Lower lobe of right lung (tissue), 2 donors: ENCODE results near the gene ZSCAN4. TPM values are rescaled to one million over a fixed set of nuclear protein-coding genes. Genes with fewer than 3 reads are reported as not detected.

ENCODE experiments used
- ATAC-seq, 2 donors: fragments of 200-7000 bp; cut with Tn5 transposase; one replicate each; pipeline ENCODE4 v1.9.1; 2020 to 2022; ENCODE audit warnings: mild to moderate bottlenecking in 2 of 2, moderate library complexity in 2 of 2
- DNase-seq: peaks from one replicate; pipeline ENCODE4 v3.0.0-alpha.2; 2020
- H3K27ac ChIP-seq: fragments of 200-600 bp; one replicate; pipeline ENCODE4 v1.8.0; 2022
- H3K27me3 ChIP-seq: fragments of 200-600 bp; one replicate; pipeline ENCODE4 v1.8.0; 2022; ENCODE audit warnings: low read depth
- H3K36me3 ChIP-seq: fragments of 200-600 bp; one replicate; pipeline ENCODE4 v1.8.0; 2022; ENCODE audit warnings: mild to moderate bottlenecking
- H3K4me1 ChIP-seq: fragments of 200-600 bp; one replicate; pipeline ENCODE4 v1.8.0; 2022
- H3K4me3 ChIP-seq: fragments of 200-600 bp; one replicate; pipeline ENCODE4 v1.8.0; 2022; ENCODE audit warnings: mild to moderate bottlenecking
- H3K9me3 ChIP-seq: fragments of 200-600 bp; one replicate; pipeline ENCODE4 v1.8.0; 2022
- intact Hi-C: fragments of 100-400 bp; cut with DNase I; formaldehyde crosslinking; loops from one replicate; pipeline ENCODE4 v1.11.0; 2022
- long read RNA-seq: library from polyadenylated mRNA; unstranded; transcript quantifications from one replicate; pipeline ENCODE4 v2.0.0, GENCODE V29; 2021
- total RNA-seq: library from RNA; stranded (reverse); fragmentation: NEBNext Ultra II Directional; extraction: Animal tissue kit (Norgen Biotek cat#: 25700); gene quantifications from one replicate; pipeline ENCODE4 v1.2.1, GENCODE V29; 2021
- TF ChIP-seq, protein P1 (sequence below): fragments of 200-600 bp; IDR thresholded peaks from one replicate; pipeline ENCODE4 v1.8.0; 2022; ENCODE audit warnings: antibody characterized with exemption, mild to moderate bottlenecking
- donor health status: DM: no; HTN: yes; CAD: no; lungs with severe emphysema.

Gene ZSCAN4, protein sequence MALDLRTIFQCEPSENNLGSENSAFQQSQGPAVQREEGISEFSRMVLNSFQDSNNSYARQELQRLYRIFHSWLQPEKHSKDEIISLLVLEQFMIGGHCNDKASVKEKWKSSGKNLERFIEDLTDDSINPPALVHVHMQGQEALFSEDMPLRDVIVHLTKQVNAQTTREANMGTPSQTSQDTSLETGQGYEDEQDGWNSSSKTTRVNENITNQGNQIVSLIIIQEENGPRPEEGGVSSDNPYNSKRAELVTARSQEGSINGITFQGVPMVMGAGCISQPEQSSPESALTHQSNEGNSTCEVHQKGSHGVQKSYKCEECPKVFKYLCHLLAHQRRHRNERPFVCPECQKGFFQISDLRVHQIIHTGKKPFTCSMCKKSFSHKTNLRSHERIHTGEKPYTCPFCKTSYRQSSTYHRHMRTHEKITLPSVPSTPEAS
- 0.24 TPM for total RNA-seq
- long read RNA-seq, result 0 reads

DNA sequence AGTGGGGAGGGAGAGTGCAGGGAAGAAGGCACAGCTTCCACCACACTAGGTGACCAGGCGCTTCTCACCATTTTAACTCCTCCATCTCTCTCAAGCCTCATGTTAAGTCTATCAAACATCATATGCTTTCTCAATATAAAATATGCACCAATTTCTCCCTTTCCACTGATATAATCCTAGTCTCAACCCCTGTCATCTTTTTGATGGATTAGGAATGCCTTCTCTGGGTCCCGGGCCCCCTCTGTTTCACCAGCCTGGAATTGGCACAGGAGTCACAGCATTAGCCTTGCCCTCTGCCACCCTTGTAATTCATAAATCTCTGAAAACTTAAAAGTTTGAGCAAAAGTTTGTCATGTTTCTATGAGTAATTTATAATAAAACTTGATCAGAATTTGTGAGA is at the start of gene ZSCAN4:
Gene ZSCAN4 (plus strand): TSS at position 301 of the 400 bp plus-strand sequence. CDS start 7,211 bp downstream, outside the sequence.
- DNase-seq, result no peak

DNA sequence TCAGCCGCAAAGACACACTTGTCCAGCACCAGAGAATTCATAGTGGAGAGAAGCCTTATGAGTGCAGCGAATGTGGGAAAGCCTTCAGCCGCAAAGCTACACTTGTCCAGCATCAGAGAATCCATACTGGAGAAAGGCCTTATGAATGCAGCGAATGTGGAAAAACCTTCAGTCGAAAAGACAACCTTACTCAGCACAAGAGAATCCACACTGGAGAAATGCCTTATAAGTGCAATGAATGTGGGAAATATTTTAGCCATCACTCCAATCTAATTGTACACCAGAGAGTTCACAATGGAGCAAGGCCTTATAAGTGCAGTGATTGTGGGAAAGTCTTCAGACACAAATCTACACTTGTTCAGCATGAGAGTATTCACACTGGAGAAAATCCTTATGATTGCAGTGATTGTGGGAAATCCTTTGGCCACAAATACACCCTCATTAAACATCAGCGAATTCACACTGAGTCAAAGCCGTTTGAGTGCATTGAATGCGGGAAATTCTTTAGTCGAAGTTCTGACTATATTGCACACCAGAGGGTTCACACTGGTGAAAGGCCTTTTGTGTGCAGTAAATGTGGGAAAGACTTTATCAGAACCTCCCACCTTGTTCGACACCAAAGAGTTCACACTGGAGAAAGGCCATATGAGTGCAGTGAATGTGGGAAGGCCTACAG is 47.9 kb upstream of the ZSCAN4 start:
- TF ChIP-seq, protein P1, sequence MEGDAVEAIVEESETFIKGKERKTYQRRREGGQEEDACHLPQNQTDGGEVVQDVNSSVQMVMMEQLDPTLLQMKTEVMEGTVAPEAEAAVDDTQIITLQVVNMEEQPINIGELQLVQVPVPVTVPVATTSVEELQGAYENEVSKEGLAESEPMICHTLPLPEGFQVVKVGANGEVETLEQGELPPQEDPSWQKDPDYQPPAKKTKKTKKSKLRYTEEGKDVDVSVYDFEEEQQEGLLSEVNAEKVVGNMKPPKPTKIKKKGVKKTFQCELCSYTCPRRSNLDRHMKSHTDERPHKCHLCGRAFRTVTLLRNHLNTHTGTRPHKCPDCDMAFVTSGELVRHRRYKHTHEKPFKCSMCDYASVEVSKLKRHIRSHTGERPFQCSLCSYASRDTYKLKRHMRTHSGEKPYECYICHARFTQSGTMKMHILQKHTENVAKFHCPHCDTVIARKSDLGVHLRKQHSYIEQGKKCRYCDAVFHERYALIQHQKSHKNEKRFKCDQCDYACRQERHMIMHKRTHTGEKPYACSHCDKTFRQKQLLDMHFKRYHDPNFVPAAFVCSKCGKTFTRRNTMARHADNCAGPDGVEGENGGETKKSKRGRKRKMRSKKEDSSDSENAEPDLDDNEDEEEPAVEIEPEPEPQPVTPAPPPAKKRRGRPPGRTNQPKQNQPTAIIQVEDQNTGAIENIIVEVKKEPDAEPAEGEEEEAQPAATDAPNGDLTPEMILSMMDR, result no peak
- ATAC-seq, result no peak

More for the DNA sequence above, at the start of gene ZSCAN4:
- H3K27me3 ChIP-seq, result peaks cover 19% of the 10 kb centered on the region
- H3K4me3 ChIP-seq, result no peak within 1 kb of the TSS
- H3K27ac ChIP-seq, result no peak within 1 kb of the TSS
- H3K4me1 ChIP-seq, result peaks cover 6% of the 10 kb centered on the region
- intact Hi-C loops, result no loop called here
- no peak for ATAC-seq
- TF ChIP-seq, protein P1, result no peak
- H3K36me3 ChIP-seq, result no peaks in the 10 kb centered on the region
- no peaks in the 10 kb centered on the region for H3K9me3 ChIP-seq

DNA sequence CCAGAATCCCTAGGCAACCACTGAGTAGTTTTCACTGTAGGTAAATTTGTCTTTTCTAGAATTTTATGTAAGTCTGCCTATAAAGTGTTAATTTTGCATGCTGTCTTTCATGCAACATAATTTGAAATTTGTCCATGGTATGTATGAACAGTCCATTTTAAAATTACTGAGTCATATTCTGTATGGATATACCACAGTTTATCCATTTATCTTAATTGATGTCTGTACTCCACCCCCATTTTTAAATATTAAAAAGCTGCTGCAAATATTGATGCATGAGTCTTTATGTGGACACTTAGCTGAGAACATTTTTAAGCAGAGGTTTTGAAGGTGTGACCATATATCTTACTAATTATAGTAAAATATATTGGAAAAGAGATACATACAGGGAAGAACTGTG is 45.6 kb upstream of the ZSCAN4 start:
- DNase-seq (no peak), ATAC-seq (no peak)
- Histone ChIP-seq H3K27ac (no peak overlapping the region), H3K4me1 (no peaks in the 10 kb centered on the region), H3K36me3 (peaks cover 33% of the 10 kb centered on the region), H3K4me3 (no peak overlapping the region), H3K9me3 (peaks cover 100% of the 10 kb centered on the region), H3K27me3 (no peaks in the 10 kb centered on the region)
- intact Hi-C loops, result no loop called here
- TF ChIP-seq, protein P1, result no peak

More for the DNA sequence above, 47.9 kb upstream of the ZSCAN4 start:
- Histone ChIP-seq H3K9me3 (peaks cover 100% of the 10 kb centered on the region), H3K4me3 (no peak overlapping the region), H3K27me3 (no peaks in the 10 kb centered on the region), H3K4me1 (no peaks in the 10 kb centered on the region), H3K27ac (no peak overlapping the region), H3K36me3 (peaks cover 44% of the 10 kb centered on the region)
- intact Hi-C loops, result no loop called here
- no peak for DNase-seq

DNA sequence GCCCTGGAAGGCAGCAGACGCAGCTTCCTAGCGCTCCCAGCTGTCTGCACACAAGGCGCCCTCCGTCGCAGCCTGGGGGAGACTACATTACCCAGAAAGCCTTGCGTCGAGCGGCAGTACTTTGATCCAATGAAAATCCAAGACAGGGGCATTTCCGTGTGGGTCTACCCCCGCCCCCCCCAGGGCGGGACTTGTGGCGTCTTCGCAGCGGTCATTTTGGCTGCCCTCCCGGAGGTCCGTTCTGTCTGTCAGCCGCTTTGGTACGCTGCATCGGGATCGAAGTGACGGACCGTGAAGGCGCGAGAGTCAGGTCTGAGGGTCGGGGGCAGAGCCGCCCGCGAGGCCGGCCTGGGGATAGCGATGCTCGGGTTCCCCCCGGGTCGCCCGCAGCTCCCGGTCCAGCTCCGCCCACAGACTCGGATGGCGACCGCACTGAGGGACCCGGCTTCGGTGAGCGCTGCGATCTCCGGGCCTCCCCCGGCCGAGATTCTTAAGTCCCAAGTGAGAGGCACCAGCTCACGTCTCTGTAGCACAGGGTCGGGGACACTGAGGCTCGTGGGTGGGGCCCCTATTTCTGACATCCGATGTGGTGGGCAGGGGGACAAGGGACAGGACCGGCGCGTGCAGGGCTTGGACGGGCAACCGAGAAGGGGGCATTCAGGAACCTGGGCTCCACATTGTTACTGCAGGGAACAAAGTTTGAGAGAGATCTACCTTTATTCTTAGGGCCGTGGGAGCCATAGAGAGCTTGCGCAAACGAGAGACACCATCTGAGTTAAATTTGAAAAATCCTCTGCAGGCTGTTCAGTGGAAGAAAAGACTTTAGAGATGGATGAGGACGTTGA is 35.5 kb upstream of the ZSCAN4 start, which contains the start of gene ZNF211:
Gene ZNF211 (plus strand): TSS at position 182 of the 845 bp plus-strand sequence. CDS start 179 bp downstream, at position 361.
- Histone ChIP-seq H3K4me3 (peak within 1 kb of the TSS; percentile 95), H3K4me1 (peaks cover 15% of the 10 kb centered on the region), H3K27me3 (no peaks in the 10 kb centered on the region), H3K27ac (peak within 1 kb of the TSS; percentile 85), H3K9me3 (peaks cover 41% of the 10 kb centered on the region), H3K36me3 (peaks cover 20% of the 10 kb centered on the region)
- ATAC-seq (peak; percentile 100), DNase-seq (peak; percentile 93)
- intact Hi-C loops, result no loop called here
- TF ChIP-seq, protein P1, result no peak

DNA sequence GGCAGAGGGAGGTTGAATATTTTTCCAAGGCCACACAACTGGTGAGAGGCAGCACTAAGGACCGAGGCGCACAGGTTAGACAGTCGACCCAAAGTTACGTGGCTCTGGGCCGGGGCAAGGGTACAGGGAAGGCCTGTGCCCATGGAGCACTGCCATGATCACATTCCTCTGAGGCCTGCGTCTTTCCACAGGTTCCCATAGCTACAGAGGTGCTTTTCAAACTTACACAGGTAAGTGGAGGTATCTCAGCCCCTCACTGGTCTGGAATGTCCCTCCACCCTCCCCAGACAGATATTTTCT is 35.0 kb upstream of the ZSCAN4 start:
- TF ChIP-seq, protein P1, result no peak
- H3K4me1 ChIP-seq, result peaks cover 15% of the 10 kb centered on the region
- peaks cover 25% of the 10 kb centered on the region for H3K36me3 ChIP-seq
- peak; percentile 36 to 46 for ATAC-seq
- H3K9me3 ChIP-seq, result peaks cover 41% of the 10 kb centered on the region
- H3K27ac ChIP-seq, result peak overlapping the region; percentile 85
- intact Hi-C loops, result no loop called here
- no peaks in the 10 kb centered on the region for H3K27me3 ChIP-seq
- H3K4me3 ChIP-seq, result peak overlapping the region; percentile 95
- DNase-seq, result no peak
